ENCODE measurements around the gene MDN1. TPM values are rescaled to one million over a fixed set of nuclear protein-coding genes. Genes with fewer than 3 reads are reported as not detected.

Gene MDN1
- total RNA-seq, 1 experiment from 2014 or later: 53.6 TPM

DNA sequence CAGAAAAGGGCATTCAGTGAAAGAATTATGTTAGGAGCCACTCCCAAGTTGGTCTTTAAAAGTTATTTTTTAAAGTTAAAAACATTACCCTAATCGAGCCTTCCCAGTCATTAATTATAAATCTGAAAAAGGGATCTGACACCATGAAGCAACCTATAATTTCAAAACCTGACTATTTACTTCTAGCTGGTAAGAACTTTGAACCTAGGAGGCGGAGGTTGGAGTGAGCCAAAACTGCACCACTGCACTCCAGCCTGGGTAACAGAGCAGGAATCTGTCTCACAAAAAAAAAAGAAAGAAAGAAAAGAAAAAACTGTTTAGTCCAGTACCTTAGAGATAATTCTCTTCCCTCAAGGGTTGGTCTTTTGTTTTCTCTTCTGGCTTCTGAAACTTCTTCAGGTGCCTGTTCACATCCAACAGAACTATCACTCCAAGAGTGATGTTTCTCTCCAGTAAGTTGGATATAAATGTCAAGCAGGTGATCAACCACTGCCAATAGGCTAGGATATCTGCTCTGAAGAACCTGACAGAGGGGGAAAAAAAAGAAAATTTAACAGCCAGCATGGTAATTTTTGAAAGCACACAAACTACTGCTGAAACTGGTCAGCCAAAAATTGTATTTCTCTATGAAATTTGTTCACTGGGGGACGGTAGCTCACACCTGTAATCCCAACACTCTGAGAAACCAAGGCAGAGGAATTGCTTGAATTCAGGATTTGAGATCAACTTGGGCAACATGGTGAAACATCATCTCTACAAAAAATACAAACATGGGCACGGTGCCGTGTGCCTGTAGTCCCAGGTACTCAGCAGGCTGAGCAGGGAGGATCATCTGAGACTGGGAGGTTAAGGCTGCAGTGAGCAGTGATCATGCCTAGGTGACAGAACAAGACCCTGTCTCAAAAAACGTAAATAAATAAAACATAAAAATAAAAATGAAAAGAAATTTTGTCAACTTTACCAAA is 38.2 kb downstream of the MDN1 start:
- POLR2A ChIA-PET: no interaction called here
- Histone ChIP-seq H4K20me1 (ENCODE audit: insufficient read depth) (peaks cover 5% of the 10 kb centered on the region; the same call in 1 of the 2 replicates), H3K4me3 (replicated peaks in 1 of 2; ENCODE audit: low read depth in 1 of 2, low read length in 2 of 2) (no peak overlapping the region), H3K36me3 (ENCODE audit: control insufficient read depth in 1 of 2, insufficient read depth in 2 of 2, low read length in 2 of 2) (peaks cover 18 to 47% of the 10 kb centered on the region in 2 experiments), H3K4me1 (ENCODE audit: control insufficient read depth in 1 of 2, insufficient read depth in 2 of 2, low read length in 2 of 2) (no peaks in the 10 kb centered on the region), H2AFZ (ENCODE audit: low read depth, low read length, poor library complexity, severe bottlenecking) (no peak overlapping the region), H3K9me2 (ENCODE audit: insufficient read depth) (no peaks in the 10 kb centered on the region), H3K27ac (ENCODE audit: low read depth, low read length) (no peak overlapping the region), H3K27me3 (ENCODE audit: insufficient read depth, low read length) (no peaks in the 10 kb centered on the region), H3K4me2 (ENCODE audit: low read length) (no peak overlapping the region), H3K9me3 (ENCODE audit: control insufficient read depth in 1 of 2, insufficient read depth in 1 of 2, low read depth in 1 of 2, low read length in 2 of 2) (no peaks in the 10 kb centered on the region), H3K79me2 (ENCODE audit: insufficient read depth, low read length) (peaks cover 24% of the 10 kb centered on the region), H3K9ac (ENCODE audit: low read length) (no peak overlapping the region)
- TF ChIP-seq ZNF274 (IDR thresholded peaks at IDR 0.05; ENCODE audit: low read depth, low read length) (no peak), ZFX (IDR thresholded peaks at IDR 0.05) (no peak), CEBPB (IDR thresholded peaks at IDR 0.05; ENCODE audit: low read depth) (no peak), TCF7L2 (IDR thresholded peaks at IDR 0.05; ENCODE audit: borderline replicate concordance, extremely low read depth, insufficient read depth, insufficient read length) (no peak), RAD21 (IDR thresholded peaks at IDR 0.05; ENCODE audit: low read depth) (no peak), ELF1 (IDR thresholded peaks at IDR 0.05; ENCODE audit: borderline replicate concordance, low read depth) (no peak), POLR2AphosphoS5 (IDR thresholded peaks at IDR 0.05; ENCODE audit: low read depth, low read length) (no peak), EGR1 (IDR thresholded peaks at IDR 0.05; ENCODE audit: low read depth) (no peak), EZH2phosphoT487 (IDR thresholded peaks at IDR 0.05; ENCODE audit: borderline replicate concordance) (no peak)
- TF ChIP-seq, protein P1, sequence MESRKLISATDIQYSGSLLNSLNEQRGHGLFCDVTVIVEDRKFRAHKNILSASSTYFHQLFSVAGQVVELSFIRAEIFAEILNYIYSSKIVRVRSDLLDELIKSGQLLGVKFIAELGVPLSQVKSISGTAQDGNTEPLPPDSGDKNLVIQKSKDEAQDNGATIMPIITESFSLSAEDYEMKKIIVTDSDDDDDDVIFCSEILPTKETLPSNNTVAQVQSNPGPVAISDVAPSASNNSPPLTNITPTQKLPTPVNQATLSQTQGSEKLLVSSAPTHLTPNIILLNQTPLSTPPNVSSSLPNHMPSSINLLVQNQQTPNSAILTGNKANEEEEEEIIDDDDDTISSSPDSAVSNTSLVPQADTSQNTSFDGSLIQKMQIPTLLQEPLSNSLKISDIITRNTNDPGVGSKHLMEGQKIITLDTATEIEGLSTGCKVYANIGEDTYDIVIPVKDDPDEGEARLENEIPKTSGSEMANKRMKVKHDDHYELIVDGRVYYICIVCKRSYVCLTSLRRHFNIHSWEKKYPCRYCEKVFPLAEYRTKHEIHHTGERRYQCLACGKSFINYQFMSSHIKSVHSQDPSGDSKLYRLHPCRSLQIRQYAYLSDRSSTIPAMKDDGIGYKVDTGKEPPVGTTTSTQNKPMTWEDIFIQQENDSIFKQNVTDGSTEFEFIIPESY (IDR thresholded peaks at IDR 0.05; ENCODE audit: extremely low read depth, insufficient replicate concordance, low read length): no peak
- TF ChIP-seq, protein P2, sequence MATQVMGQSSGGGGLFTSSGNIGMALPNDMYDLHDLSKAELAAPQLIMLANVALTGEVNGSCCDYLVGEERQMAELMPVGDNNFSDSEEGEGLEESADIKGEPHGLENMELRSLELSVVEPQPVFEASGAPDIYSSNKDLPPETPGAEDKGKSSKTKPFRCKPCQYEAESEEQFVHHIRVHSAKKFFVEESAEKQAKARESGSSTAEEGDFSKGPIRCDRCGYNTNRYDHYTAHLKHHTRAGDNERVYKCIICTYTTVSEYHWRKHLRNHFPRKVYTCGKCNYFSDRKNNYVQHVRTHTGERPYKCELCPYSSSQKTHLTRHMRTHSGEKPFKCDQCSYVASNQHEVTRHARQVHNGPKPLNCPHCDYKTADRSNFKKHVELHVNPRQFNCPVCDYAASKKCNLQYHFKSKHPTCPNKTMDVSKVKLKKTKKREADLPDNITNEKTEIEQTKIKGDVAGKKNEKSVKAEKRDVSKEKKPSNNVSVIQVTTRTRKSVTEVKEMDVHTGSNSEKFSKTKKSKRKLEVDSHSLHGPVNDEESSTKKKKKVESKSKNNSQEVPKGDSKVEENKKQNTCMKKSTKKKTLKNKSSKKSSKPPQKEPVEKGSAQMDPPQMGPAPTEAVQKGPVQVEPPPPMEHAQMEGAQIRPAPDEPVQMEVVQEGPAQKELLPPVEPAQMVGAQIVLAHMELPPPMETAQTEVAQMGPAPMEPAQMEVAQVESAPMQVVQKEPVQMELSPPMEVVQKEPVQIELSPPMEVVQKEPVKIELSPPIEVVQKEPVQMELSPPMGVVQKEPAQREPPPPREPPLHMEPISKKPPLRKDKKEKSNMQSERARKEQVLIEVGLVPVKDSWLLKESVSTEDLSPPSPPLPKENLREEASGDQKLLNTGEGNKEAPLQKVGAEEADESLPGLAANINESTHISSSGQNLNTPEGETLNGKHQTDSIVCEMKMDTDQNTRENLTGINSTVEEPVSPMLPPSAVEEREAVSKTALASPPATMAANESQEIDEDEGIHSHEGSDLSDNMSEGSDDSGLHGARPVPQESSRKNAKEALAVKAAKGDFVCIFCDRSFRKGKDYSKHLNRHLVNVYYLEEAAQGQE (IDR thresholded peaks at IDR 0.05; ENCODE audit: low read depth): no peak
- TF ChIP-seq, protein P3, sequence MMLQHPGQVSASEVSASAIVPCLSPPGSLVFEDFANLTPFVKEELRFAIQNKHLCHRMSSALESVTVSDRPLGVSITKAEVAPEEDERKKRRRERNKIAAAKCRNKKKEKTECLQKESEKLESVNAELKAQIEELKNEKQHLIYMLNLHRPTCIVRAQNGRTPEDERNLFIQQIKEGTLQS (IDR thresholded peaks at IDR 0.05): no peak
- DNase-seq (ENCODE audit: low read depth, low spot score) (no peak), ATAC-seq (no peak)
- CTCF ChIA-PET: no interaction called here
- TSS peak; percentile 17 for BruUV-seq (replicated peaks)
- RAD21 ChIA-PET (ENCODE audit: low non-redundant PET in 1 of 2, low total read pairs in 2 of 2, uncharacterized antibody in 2 of 2, unreplicated experiment in 2 of 2): no interaction called here
- intact Hi-C loops (cut with micrococcal nuclease): no loop called here
